SW 1271 (cell line): ENCODE measurements around the gene DAZ4.
"Not testable (repeated sequence)": the region's sequence is repeated elsewhere in the genome, so short reads cannot be mapped to it uniquely, and the experiment has no call there.

Experiments
- DNase-seq, 2 experiments: peaks; one replicate each; lab custom pipeline; 2025; lab: John Stamatoyannopoulos, UW

DAZ4 gene, protein sequence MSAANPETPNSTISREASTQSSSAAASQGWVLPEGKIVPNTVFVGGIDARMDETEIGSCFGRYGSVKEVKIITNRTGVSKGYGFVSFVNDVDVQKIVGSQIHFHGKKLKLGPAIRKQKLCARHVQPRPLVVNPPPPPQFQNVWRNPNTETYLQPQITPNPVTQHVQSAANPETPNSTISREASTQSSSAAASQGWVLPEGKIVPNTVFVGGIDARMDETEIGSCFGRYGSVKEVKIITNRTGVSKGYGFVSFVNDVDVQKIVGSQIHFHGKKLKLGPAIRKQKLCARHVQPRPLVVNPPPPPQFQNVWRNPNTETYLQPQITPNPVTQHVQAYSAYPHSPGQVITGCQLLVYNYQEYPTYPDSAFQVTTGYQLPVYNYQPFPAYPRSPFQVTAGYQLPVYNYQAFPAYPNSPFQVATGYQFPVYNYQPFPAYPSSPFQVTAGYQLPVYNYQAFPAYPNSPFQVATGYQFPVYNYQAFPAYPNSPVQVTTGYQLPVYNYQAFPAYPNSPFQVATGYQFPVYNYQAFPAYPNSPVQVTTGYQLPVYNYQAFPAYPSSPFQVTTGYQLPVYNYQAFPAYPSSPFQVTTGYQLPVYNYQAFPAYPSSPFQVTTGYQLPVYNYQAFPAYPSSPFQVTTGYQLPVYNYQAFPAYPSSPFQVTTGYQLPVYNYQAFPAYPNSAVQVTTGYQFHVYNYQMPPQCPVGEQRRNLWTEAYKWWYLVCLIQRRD

GRCh38 chrY:24833619-24834018 lies at the start of gene DAZ4:
Gene DAZ4 (plus strand): TSS chrY:24833919. CDS start chrY:24834127, 208 bp downstream.
- DNase-seq = not testable (repeated sequence)

DNA sequence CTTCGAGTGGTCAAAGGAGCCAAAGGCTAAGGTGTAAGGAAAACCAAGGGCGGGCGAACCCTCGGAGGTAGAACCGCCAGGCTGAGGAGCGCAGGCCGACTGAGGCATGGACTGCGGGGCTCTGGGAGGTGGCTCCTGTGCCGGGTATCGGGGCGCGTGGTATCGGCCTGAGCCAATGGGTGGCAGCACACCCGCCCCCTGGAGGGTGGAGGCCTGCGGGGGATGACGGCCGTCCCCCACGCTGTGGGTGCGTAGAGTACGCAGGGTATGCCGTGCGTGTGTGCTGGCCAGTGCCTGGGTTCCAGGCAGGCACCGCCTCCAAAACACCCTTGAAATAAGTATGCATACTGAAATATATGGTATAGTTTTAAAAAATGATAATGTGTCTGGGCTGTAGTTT lies 20.4 kb upstream of the DAZ4 start, which contains the start of gene DAZ3:
DAZ3 (minus strand) TSS at position 101 of the 400 bp plus-strand sequence. CDS start 208 bp downstream, outside the sequence.
- DNase-seq = not testable (repeated sequence)

GRCh38 chrY:24821836-24822235 lies 11.9 kb upstream of the DAZ4 start:
- DNase-seq = not testable (repeated sequence)

- DNase-seq = not testable (repeated sequence)
These were observed 9.4 kb upstream of the DAZ4 start for GRCh38 chrY:24824184-24824879.

GRCh38 chrY:24825069-24825468 lies 8.7 kb upstream of the DAZ4 start:
- DNase-seq = not testable (repeated sequence)
